Measurements from ENCODE around the gene PAIP2.
A peak's percentile ranks its signal among the peaks of the same experiment; 100 is the strongest.

Gene PAIP2

GRCh38 chr5:139383993-139384590 lies 42.4 kb downstream of the PAIP2 start:
- Histone ChIP-seq H3K36me3 (replicated peaks in 1 of 2; ENCODE audit: control insufficient read depth in 2 of 2, insufficient read depth in 2 of 2, low read length in 2 of 2) (no peaks in the 10 kb centered on the region), H3K27ac (replicated peaks; ENCODE audit: low read length) (no peak overlapping the region), H3K14ac (ENCODE audit: low read length) (no peak overlapping the region), H3K9me3 (replicated peaks in 1 of 2; ENCODE audit: control insufficient read depth in 2 of 2, insufficient read depth in 1 of 2, low read depth in 1 of 2, low read length in 2 of 2) (no peaks in the 10 kb centered on the region), H3K4ac (ENCODE audit: low read length) (no peak overlapping the region), H3K79me1 (ENCODE audit: low read depth, low read length) (peaks cover 6% of the 10 kb centered on the region), H2AK5ac (ENCODE audit: low read depth, low read length) (no peak overlapping the region), H2BK120ac (ENCODE audit: low read depth, low read length) (no peak overlapping the region), H2BK5ac (ENCODE audit: low read length) (no peak overlapping the region), H3K4me2 (ENCODE audit: insufficient read depth, low read length, poor library complexity, severe bottlenecking) (no peak overlapping the region), H4K91ac (ENCODE audit: low read depth, low read length, poor library complexity) (no peak overlapping the region), H3K4me3 (ENCODE audit: low read length in 2 of 2) (no peak overlapping the region), H4K8ac (ENCODE audit: low read depth, low read length) (no peak overlapping the region), H2BK12ac (ENCODE audit: low read length) (no peak overlapping the region), H2AFZ (ENCODE audit: low read length) (no peak overlapping the region), H3K9ac (ENCODE audit: low read depth, low read length, poor library complexity) (peak overlapping the region; percentile 34), H3K23ac (ENCODE audit: low read depth, low read length, poor library complexity) (no peak overlapping the region), H3K27me3 (ENCODE audit: control insufficient read depth in 3 of 3, insufficient read depth in 3 of 3, low read depth in 1 of 3, low read length in 3 of 3) (peaks cover 0 to 16% (median 0%) of the 10 kb centered on the region in 3 experiments), H3K18ac (ENCODE audit: low read length) (peak overlapping the region; percentile 27), H3K4me1 (ENCODE audit: control insufficient read depth in 2 of 2, insufficient read depth in 1 of 2, low read depth in 1 of 2, low read length in 2 of 2) (peaks cover 2 to 6% of the 10 kb centered on the region in 2 donors), H2BK15ac (ENCODE audit: low read length) (no peak overlapping the region)
- WGBS, 2 donors (ENCODE audit: extremely low coverage in 2 of 2, insufficient read length in 2 of 2, insufficient replicate concordance in 1 of 2), result no CpG with 5 or more reads among the region's 7 CpGs
- DNase-seq (ENCODE audit: low spot score), result no peak

- H3K36me3 ChIP-seq (replicated peaks in 1 of 2; ENCODE audit: control insufficient read depth in 2 of 2, insufficient read depth in 2 of 2, low read length in 2 of 2), result no peaks in the 10 kb centered on the region
- no CpG with 5 or more reads among the region's 9 CpGs for WGBS, 2 donors (ENCODE audit: extremely low coverage in 2 of 2, insufficient read length in 2 of 2, insufficient replicate concordance in 1 of 2)
Observed at GRCh38 chr5:139384591-139385051, 43.0 kb downstream of the PAIP2 start.

GRCh38 chr5:139385061-139386049 lies 43.7 kb downstream of the PAIP2 start:
- WGBS, 2 donors (ENCODE audit: extremely low coverage in 2 of 2, insufficient read length in 2 of 2, insufficient replicate concordance in 1 of 2), result no CpG with 5 or more reads among the region's 8 CpGs
- Histone ChIP-seq H2BK5ac (ENCODE audit: low read length) (no peak overlapping the region), H3K4me2 (ENCODE audit: insufficient read depth, low read length, poor library complexity, severe bottlenecking) (no peak overlapping the region), H3K27me3 (ENCODE audit: control insufficient read depth in 3 of 3, insufficient read depth in 3 of 3, low read depth in 1 of 3, low read length in 3 of 3) (peaks cover 0 to 16% (median 0%) of the 10 kb centered on the region in 3 experiments), H3K14ac (ENCODE audit: low read length) (no peak overlapping the region), H2BK12ac (ENCODE audit: low read length) (no peak overlapping the region), H4K91ac (ENCODE audit: low read depth, low read length, poor library complexity) (no peak overlapping the region), H3K9ac (ENCODE audit: low read depth, low read length, poor library complexity) (no peak overlapping the region), H3K23ac (ENCODE audit: low read depth, low read length, poor library complexity) (no peak overlapping the region), H2AFZ (ENCODE audit: low read length) (no peak overlapping the region), H3K27ac (replicated peaks; ENCODE audit: low read length) (no peak overlapping the region), H3K4me1 (ENCODE audit: control insufficient read depth in 2 of 2, insufficient read depth in 1 of 2, low read depth in 1 of 2, low read length in 2 of 2) (peaks cover 2 to 4% of the 10 kb centered on the region in 2 donors), H2BK15ac (ENCODE audit: low read length) (no peak overlapping the region), H3K9me3 (replicated peaks in 1 of 2; ENCODE audit: control insufficient read depth in 2 of 2, insufficient read depth in 1 of 2, low read depth in 1 of 2, low read length in 2 of 2) (no peaks in the 10 kb centered on the region), H3K4ac (ENCODE audit: low read length) (no peak overlapping the region), H3K18ac (ENCODE audit: low read length) (no peak overlapping the region), H4K8ac (ENCODE audit: low read depth, low read length) (no peak overlapping the region), H3K79me1 (ENCODE audit: low read depth, low read length) (peaks cover 2% of the 10 kb centered on the region), H3K36me3 (replicated peaks in 1 of 2; ENCODE audit: control insufficient read depth in 2 of 2, insufficient read depth in 2 of 2, low read length in 2 of 2) (no peaks in the 10 kb centered on the region), H3K4me3 (ENCODE audit: low read length in 2 of 2) (no peak overlapping the region), H2BK120ac (ENCODE audit: low read depth, low read length) (no peak overlapping the region), H2AK5ac (ENCODE audit: low read depth, low read length) (no peak overlapping the region)
- no peak for DNase-seq (ENCODE audit: low spot score)

More at GRCh38 chr5:139384591-139385051, 43.0 kb downstream of the PAIP2 start:
- no peak overlapping the region for H3K27ac ChIP-seq (replicated peaks; ENCODE audit: low read length)
- no peak overlapping the region for H3K4me2 ChIP-seq (ENCODE audit: insufficient read depth, low read length, poor library complexity, severe bottlenecking)
- H3K9ac ChIP-seq (ENCODE audit: low read depth, low read length, poor library complexity), result no peak overlapping the region
- H2BK12ac ChIP-seq (ENCODE audit: low read length), result no peak overlapping the region
- H2AFZ ChIP-seq (ENCODE audit: low read length), result no peak overlapping the region
- H3K14ac ChIP-seq (ENCODE audit: low read length), result no peak overlapping the region
- H4K8ac ChIP-seq (ENCODE audit: low read depth, low read length), result no peak overlapping the region
- peaks cover 3% of the 10 kb centered on the region for H3K79me1 ChIP-seq (ENCODE audit: low read depth, low read length)
- DNase-seq (ENCODE audit: low spot score), result no peak
- no peak overlapping the region for H2BK5ac ChIP-seq (ENCODE audit: low read length)
- H2BK120ac ChIP-seq (ENCODE audit: low read depth, low read length), result no peak overlapping the region
- H3K18ac ChIP-seq (ENCODE audit: low read length), result no peak overlapping the region
- H2BK15ac ChIP-seq (ENCODE audit: low read length), result no peak overlapping the region
- no peak overlapping the region for H3K23ac ChIP-seq (ENCODE audit: low read depth, low read length, poor library complexity)
- peaks cover 0 to 16% (median 0%) of the 10 kb centered on the region in 3 experiments for H3K27me3 ChIP-seq (ENCODE audit: control insufficient read depth in 3 of 3, insufficient read depth in 3 of 3, low read depth in 1 of 3, low read length in 3 of 3)
- H3K4me3 ChIP-seq (ENCODE audit: low read length in 2 of 2), result no peak overlapping the region
- H3K4me1 ChIP-seq (ENCODE audit: control insufficient read depth in 2 of 2, insufficient read depth in 1 of 2, low read depth in 1 of 2, low read length in 2 of 2), result peaks cover 2 to 6% of the 10 kb centered on the region in 2 donors
- no peak overlapping the region for H3K4ac ChIP-seq (ENCODE audit: low read length)
- H4K91ac ChIP-seq (ENCODE audit: low read depth, low read length, poor library complexity), result no peak overlapping the region
- H3K9me3 ChIP-seq (replicated peaks in 1 of 2; ENCODE audit: control insufficient read depth in 2 of 2, insufficient read depth in 1 of 2, low read depth in 1 of 2, low read length in 2 of 2), result no peaks in the 10 kb centered on the region
- no peak overlapping the region for H2AK5ac ChIP-seq (ENCODE audit: low read depth, low read length)

GRCh38 chr5:139386050-139386438 lies 44.4 kb downstream of the PAIP2 start:
- H3K4ac ChIP-seq (ENCODE audit: low read length), result no peak overlapping the region
- H3K27me3 ChIP-seq (ENCODE audit: control insufficient read depth in 3 of 3, insufficient read depth in 3 of 3, low read depth in 1 of 3, low read length in 3 of 3), result peaks cover 0 to 20% (median 0%) of the 10 kb centered on the region in 3 experiments
- no peak overlapping the region for H3K9ac ChIP-seq (ENCODE audit: low read depth, low read length, poor library complexity)
- no peaks in the 10 kb centered on the region for H3K9me3 ChIP-seq (replicated peaks in 1 of 2; ENCODE audit: control insufficient read depth in 2 of 2, insufficient read depth in 1 of 2, low read depth in 1 of 2, low read length in 2 of 2)
- peaks cover 2% of the 10 kb centered on the region for H3K79me1 ChIP-seq (ENCODE audit: low read depth, low read length)
- H3K18ac ChIP-seq (ENCODE audit: low read length), result no peak overlapping the region
- H3K4me1 ChIP-seq (ENCODE audit: control insufficient read depth in 2 of 2, insufficient read depth in 1 of 2, low read depth in 1 of 2, low read length in 2 of 2), result peaks cover 2 to 3% of the 10 kb centered on the region in 2 donors
- H3K23ac ChIP-seq (ENCODE audit: low read depth, low read length, poor library complexity), result no peak overlapping the region
- no peak overlapping the region for H4K91ac ChIP-seq (ENCODE audit: low read depth, low read length, poor library complexity)
- H3K14ac ChIP-seq (ENCODE audit: low read length), result no peak overlapping the region
- no peak overlapping the region for H2AK5ac ChIP-seq (ENCODE audit: low read depth, low read length)
- H2BK5ac ChIP-seq (ENCODE audit: low read length), result no peak overlapping the region
- no peak overlapping the region for H2BK15ac ChIP-seq (ENCODE audit: low read length)
- H3K27ac ChIP-seq (replicated peaks; ENCODE audit: low read length), result no peak overlapping the region
- no peak overlapping the region for H3K4me3 ChIP-seq (ENCODE audit: low read length in 2 of 2)
- H4K8ac ChIP-seq (ENCODE audit: low read depth, low read length), result no peak overlapping the region
- no peak overlapping the region for H2AFZ ChIP-seq (ENCODE audit: low read length)
- WGBS, 2 donors (ENCODE audit: extremely low coverage in 2 of 2, insufficient read length in 2 of 2, insufficient replicate concordance in 1 of 2), result no CpG with 5 or more reads among the region's 5 CpGs
- no peak overlapping the region for H2BK120ac ChIP-seq (ENCODE audit: low read depth, low read length)
- no peak overlapping the region for H2BK12ac ChIP-seq (ENCODE audit: low read length)
- H3K36me3 ChIP-seq (replicated peaks in 1 of 2; ENCODE audit: control insufficient read depth in 2 of 2, insufficient read depth in 2 of 2, low read length in 2 of 2), result no peaks in the 10 kb centered on the region
- no peak overlapping the region for H3K4me2 ChIP-seq (ENCODE audit: insufficient read depth, low read length, poor library complexity, severe bottlenecking)
- DNase-seq (ENCODE audit: low spot score), result no peak
